ENCODE measurements around the gene DEPDC5.

Gene DEPDC5

DNA sequence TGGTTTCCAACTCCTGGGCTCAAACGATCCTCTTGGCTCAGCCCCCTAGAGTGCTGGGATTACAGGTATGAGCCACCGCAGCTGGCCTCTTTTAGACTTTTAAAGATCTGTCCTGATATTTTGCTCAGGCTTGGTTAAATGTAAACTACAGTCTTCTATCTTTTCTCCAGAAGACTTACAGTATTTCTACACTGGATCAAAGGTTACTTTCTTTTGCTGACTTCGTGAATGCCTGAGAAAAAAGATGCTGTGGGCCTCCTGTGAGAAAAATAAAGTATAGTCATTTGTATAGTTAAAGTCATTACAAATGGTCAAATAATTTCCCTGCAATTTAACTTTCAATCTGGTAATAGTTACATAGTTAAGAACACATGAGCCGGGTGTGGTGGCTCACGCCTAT is 19.6 kb downstream of the DEPDC5 start:
- no peak for TF ChIP-seq GABPA (IDR thresholded peaks at IDR 0.05; ENCODE audit: low read depth)
- no peak for TF ChIP-seq SPI1 (IDR thresholded peaks at IDR 0.05; ENCODE audit: borderline replicate concordance, low read depth)
- TF ChIP-seq, protein P1, sequence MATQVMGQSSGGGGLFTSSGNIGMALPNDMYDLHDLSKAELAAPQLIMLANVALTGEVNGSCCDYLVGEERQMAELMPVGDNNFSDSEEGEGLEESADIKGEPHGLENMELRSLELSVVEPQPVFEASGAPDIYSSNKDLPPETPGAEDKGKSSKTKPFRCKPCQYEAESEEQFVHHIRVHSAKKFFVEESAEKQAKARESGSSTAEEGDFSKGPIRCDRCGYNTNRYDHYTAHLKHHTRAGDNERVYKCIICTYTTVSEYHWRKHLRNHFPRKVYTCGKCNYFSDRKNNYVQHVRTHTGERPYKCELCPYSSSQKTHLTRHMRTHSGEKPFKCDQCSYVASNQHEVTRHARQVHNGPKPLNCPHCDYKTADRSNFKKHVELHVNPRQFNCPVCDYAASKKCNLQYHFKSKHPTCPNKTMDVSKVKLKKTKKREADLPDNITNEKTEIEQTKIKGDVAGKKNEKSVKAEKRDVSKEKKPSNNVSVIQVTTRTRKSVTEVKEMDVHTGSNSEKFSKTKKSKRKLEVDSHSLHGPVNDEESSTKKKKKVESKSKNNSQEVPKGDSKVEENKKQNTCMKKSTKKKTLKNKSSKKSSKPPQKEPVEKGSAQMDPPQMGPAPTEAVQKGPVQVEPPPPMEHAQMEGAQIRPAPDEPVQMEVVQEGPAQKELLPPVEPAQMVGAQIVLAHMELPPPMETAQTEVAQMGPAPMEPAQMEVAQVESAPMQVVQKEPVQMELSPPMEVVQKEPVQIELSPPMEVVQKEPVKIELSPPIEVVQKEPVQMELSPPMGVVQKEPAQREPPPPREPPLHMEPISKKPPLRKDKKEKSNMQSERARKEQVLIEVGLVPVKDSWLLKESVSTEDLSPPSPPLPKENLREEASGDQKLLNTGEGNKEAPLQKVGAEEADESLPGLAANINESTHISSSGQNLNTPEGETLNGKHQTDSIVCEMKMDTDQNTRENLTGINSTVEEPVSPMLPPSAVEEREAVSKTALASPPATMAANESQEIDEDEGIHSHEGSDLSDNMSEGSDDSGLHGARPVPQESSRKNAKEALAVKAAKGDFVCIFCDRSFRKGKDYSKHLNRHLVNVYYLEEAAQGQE (IDR thresholded peaks at IDR 0.05; ENCODE audit: insufficient replicate concordance, low read depth): no peak
- TF ChIP-seq POLR2AphosphoS5 (IDR thresholded peaks at IDR 0.05; ENCODE audit: low read depth): no peak
- TF ChIP-seq, protein P2, sequence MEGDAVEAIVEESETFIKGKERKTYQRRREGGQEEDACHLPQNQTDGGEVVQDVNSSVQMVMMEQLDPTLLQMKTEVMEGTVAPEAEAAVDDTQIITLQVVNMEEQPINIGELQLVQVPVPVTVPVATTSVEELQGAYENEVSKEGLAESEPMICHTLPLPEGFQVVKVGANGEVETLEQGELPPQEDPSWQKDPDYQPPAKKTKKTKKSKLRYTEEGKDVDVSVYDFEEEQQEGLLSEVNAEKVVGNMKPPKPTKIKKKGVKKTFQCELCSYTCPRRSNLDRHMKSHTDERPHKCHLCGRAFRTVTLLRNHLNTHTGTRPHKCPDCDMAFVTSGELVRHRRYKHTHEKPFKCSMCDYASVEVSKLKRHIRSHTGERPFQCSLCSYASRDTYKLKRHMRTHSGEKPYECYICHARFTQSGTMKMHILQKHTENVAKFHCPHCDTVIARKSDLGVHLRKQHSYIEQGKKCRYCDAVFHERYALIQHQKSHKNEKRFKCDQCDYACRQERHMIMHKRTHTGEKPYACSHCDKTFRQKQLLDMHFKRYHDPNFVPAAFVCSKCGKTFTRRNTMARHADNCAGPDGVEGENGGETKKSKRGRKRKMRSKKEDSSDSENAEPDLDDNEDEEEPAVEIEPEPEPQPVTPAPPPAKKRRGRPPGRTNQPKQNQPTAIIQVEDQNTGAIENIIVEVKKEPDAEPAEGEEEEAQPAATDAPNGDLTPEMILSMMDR (IDR thresholded peaks at IDR 0.05; ENCODE audit: insufficient read depth, low read length): no peak
- H3K27ac ChIP-seq (replicated peaks): no peak overlapping the region
- DNase-seq (ENCODE audit: low read depth in 1 of 2, low spot score in 1 of 2): no peak

DNA sequence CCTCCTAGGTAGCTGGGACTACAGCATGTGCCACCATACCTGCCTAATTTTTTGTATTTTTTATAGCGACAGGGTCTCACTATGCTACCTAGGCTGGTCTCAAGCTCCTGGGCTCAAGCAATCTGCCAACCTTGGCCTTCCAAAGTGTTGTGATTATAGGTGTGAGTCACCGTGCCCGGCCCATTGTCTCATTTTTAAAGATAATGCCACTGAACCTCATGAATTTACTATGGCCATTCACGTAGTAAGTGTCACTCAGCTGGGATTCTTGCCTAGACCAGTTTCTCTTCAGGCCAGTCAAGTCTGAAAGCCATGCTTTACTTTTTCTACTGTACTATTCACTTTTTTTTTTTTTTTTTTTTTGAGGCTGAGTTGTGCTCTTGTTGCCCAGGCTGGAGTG is 22.4 kb downstream of the DEPDC5 start:
- H3K27me3 ChIP-seq (ENCODE audit: insufficient read depth, poor library complexity, severe bottlenecking): no peaks in the 10 kb centered on the region
- no peak overlapping the region for H3K27ac ChIP-seq (replicated peaks)
- no peak overlapping the region for H3K4me3 ChIP-seq (replicated peaks; ENCODE audit: insufficient read depth, low read length)
- no peak for DNase-seq (ENCODE audit: low read depth in 1 of 2, low spot score in 1 of 2)
- TF ChIP-seq POLR2AphosphoS5 (IDR thresholded peaks at IDR 0.05; ENCODE audit: low read depth): no peak
- no peak for TF ChIP-seq GABPA (IDR thresholded peaks at IDR 0.05; ENCODE audit: low read depth)
- TF ChIP-seq SPI1 (IDR thresholded peaks at IDR 0.05; ENCODE audit: borderline replicate concordance, low read depth): no peak
- TF ChIP-seq, protein P2 (IDR thresholded peaks at IDR 0.05; ENCODE audit: insufficient read depth, low read length): no peak
- TF ChIP-seq, protein P1 (IDR thresholded peaks at IDR 0.05; ENCODE audit: insufficient replicate concordance, low read depth): no peak

More for the DNA sequence above, 19.6 kb downstream of the DEPDC5 start:
- Histone ChIP-seq H3K4me3 (replicated peaks; ENCODE audit: insufficient read depth, low read length) (no peak overlapping the region), H3K27me3 (ENCODE audit: insufficient read depth, poor library complexity, severe bottlenecking) (no peaks in the 10 kb centered on the region)

DNA sequence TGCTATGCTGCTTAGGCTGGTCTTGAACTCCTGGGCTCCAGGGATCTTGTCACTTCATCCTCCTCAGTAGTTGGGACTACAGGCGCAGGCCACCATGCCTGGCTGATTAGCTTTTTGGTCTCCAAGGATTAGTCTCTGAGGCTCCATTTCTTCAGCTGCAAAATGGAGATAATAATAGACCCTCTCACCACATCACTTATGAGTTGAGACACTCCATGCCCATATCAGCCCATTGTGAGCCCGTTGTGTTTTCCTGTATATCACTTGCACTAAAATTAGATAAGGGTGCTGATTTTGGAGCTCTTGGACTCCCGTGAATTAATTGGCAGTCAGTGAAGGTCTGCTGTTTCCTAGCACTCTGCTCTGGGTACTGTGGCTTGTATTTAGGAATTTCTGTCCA is 36.0 kb downstream of the DEPDC5 start:
- Histone ChIP-seq H3K27me3 (ENCODE audit: insufficient read depth, poor library complexity, severe bottlenecking) (no peaks in the 10 kb centered on the region), H3K4me3 (replicated peaks; ENCODE audit: insufficient read depth, low read length) (no peak overlapping the region), H3K27ac (replicated peaks) (no peak overlapping the region)
- TF ChIP-seq, protein P2 (IDR thresholded peaks at IDR 0.05; ENCODE audit: insufficient read depth, low read length): no peak
- no peak for TF ChIP-seq SPI1 (IDR thresholded peaks at IDR 0.05; ENCODE audit: borderline replicate concordance, low read depth)
- TF ChIP-seq, protein P1 (IDR thresholded peaks at IDR 0.05; ENCODE audit: insufficient replicate concordance, low read depth): no peak
- TF ChIP-seq POLR2AphosphoS5 (IDR thresholded peaks at IDR 0.05; ENCODE audit: low read depth): no peak
- TF ChIP-seq GABPA (IDR thresholded peaks at IDR 0.05; ENCODE audit: low read depth): no peak
- no peak for DNase-seq (ENCODE audit: low read depth in 1 of 2, low spot score in 1 of 2)
